ENCODE data around the gene CPEB2.
A peak's percentile ranks its signal among the peaks of the same experiment; 100 is the strongest.
"Not testable (repeated sequence)": the region's sequence is repeated elsewhere in the genome, so short reads cannot be mapped to it uniquely, and the experiment has no call there.

CPEB2 gene

GRCh38 chr4:15063341-15063740 is 61.1 kb downstream of the CPEB2 start:
- DNase-seq, result no peak

GRCh38 chr4:15065516-15065915 is 63.2 kb downstream of the CPEB2 start:
- no peak for DNase-seq

GRCh38 chr4:15066140-15066539 is 63.9 kb downstream of the CPEB2 start:
- no peak for DNase-seq

GRCh38 chr4:15068298-15068697 is 66.0 kb downstream of the CPEB2 start:
- no peak for DNase-seq

- no peak for DNase-seq
Observed at GRCh38 chr4:15075875-15076274, 73.6 kb downstream of the CPEB2 start.

GRCh38 chr4:15077969-15078368 is 75.7 kb downstream of the CPEB2 start:
- DNase-seq, result peak; percentile 53 to 62

GRCh38 chr4:15078682-15079642 is 76.7 kb downstream of the CPEB2 start:
- peak in 1 of 2 experiments; percentile 2 for DNase-seq

GRCh38 chr4:15084780-15085179 is 82.5 kb downstream of the CPEB2 start:
- no peak for DNase-seq

- DNase-seq, result not testable (repeated sequence)
Observed at GRCh38 chr4:15085762-15086161, 83.5 kb downstream of the CPEB2 start.

- DNase-seq, result not testable (repeated sequence)
Observed at GRCh38 chr4:15086259-15086658, 84.0 kb downstream of the CPEB2 start.

- no peak for DNase-seq
Observed at GRCh38 chr4:15088394-15089035, 86.2 kb downstream of the CPEB2 start.

GRCh38 chr4:15089979-15090378 is 87.7 kb downstream of the CPEB2 start:
- DNase-seq, result no peak

- no peak for DNase-seq
Observed at GRCh38 chr4:15100380-15100779, 98.1 kb downstream of the CPEB2 start.

- DNase-seq, result no peak
Observed at GRCh38 chr4:15100994-15101695, 98.9 kb downstream of the CPEB2 start.

- DNase-seq, result no peak
Observed at GRCh38 chr4:15104825-15105224, 102.5 kb downstream of the CPEB2 start.

GRCh38 chr4:15106399-15106798 is 104.1 kb downstream of the CPEB2 start:
- no peak for DNase-seq

- DNase-seq, result no peak
Observed at GRCh38 chr4:15109600-15109999, 107.3 kb downstream of the CPEB2 start.

- DNase-seq, result no peak
Observed at GRCh38 chr4:15110120-15110571, 107.9 kb downstream of the CPEB2 start.

- no peak for DNase-seq
Observed at GRCh38 chr4:15116509-15117079, 114.3 kb downstream of the CPEB2 start.

GRCh38 chr4:15117270-15117946 is 115.1 kb downstream of the CPEB2 start:
- no peak for DNase-seq

- no peak for DNase-seq
Observed at GRCh38 chr4:15118292-15118691, 116.0 kb downstream of the CPEB2 start.

Measured in AML-193 (cell line).